Globus pallidus (tissue), 1 donor: Measurements from ENCODE around the gene WDR45B.
"Not testable (repeated sequence)": the region's sequence is repeated elsewhere in the genome, so short reads cannot be mapped to it uniquely, and the experiment has no call there.

Experiments used
- DNase-seq: peaks from one replicate; pipeline ENCODE4 v3.0.0-alpha.2; 2015; ENCODE audit warnings: low spot score

The WDR45B gene

GRCh38 chr17:82582709-82583108 is 65.5 kb downstream of the WDR45B start:
- no peak for DNase-seq

GRCh38 chr17:82582213-82582612 is 66.0 kb downstream of the WDR45B start:
- DNase-seq = no peak

GRCh38 chr17:82579969-82580368 is 68.3 kb downstream of the WDR45B start:
- not testable (repeated sequence) for DNase-seq

- DNase-seq = no peak
Observed at GRCh38 chr17:82577300-82577699, 70.9 kb downstream of the WDR45B start.

GRCh38 chr17:82575581-82576221 is 72.5 kb downstream of the WDR45B start:
- DNase-seq = not testable (repeated sequence)

- DNase-seq = no peak
Observed at GRCh38 chr17:82574041-82574440, 74.2 kb downstream of the WDR45B start.

- no peak for DNase-seq
Observed at GRCh38 chr17:82571855-82572254, 76.4 kb downstream of the WDR45B start.

GRCh38 chr17:82570277-82570676 is 78.0 kb downstream of the WDR45B start:
- no peak for DNase-seq

- DNase-seq = no peak
Observed at GRCh38 chr17:82569621-82570020, 78.6 kb downstream of the WDR45B start.

- DNase-seq = no peak
Observed at GRCh38 chr17:82568997-82569393, 79.2 kb downstream of the WDR45B start.

- DNase-seq = no peak
Observed at GRCh38 chr17:82567286-82567685, 81.0 kb downstream of the WDR45B start.

GRCh38 chr17:82566129-82566960 is 81.9 kb downstream of the WDR45B start:
- DNase-seq = no peak

GRCh38 chr17:82565551-82565950 is 82.7 kb downstream of the WDR45B start:
- DNase-seq = peak; percentile 63
